CD4-positive, alpha-beta T cell treated with Interleukin-2 at 100 ng/mL for 4 hours (primary cell): Measurements from ENCODE around the gene PRXL2A.
"Not testable (repeated sequence)": the region's sequence is repeated elsewhere in the genome, so short reads cannot be mapped to it uniquely, and the experiment has no call there.

Source experiments
- DNase-seq: peaks from one replicate; pipeline ENCODE4 v3.0.0-alpha.2; 2020; ENCODE audit warnings: low spot score

PRXL2A gene

GRCh38 chr10:80411681-80412220 is 3.4 kb downstream of the PRXL2A start:
- DNase-seq, result no peak

- DNase-seq, result no peak
These were observed 4.1 kb downstream of the PRXL2A start for GRCh38 chr10:80412486-80412885.

- DNase-seq, result no peak
These were observed 5.1 kb downstream of the PRXL2A start for GRCh38 chr10:80413271-80413996.

- no peak for DNase-seq
These were observed 6.0 kb downstream of the PRXL2A start for GRCh38 chr10:80414142-80414895.

GRCh38 chr10:80415734-80416478 is 7.6 kb downstream of the PRXL2A start:
- no peak for DNase-seq

GRCh38 chr10:80416479-80417098 is 8.2 kb downstream of the PRXL2A start:
- no peak for DNase-seq

- not testable (repeated sequence) for DNase-seq
These were observed 8.9 kb downstream of the PRXL2A start for GRCh38 chr10:80417256-80417655.

GRCh38 chr10:80421050-80421706 is 12.8 kb downstream of the PRXL2A start:
- no peak for DNase-seq

- DNase-seq, result no peak
These were observed 13.6 kb downstream of the PRXL2A start for GRCh38 chr10:80421707-80422536.

- no peak for DNase-seq
These were observed 17.6 kb downstream of the PRXL2A start for GRCh38 chr10:80425901-80426300.

- DNase-seq, result no peak
These were observed 19.2 kb downstream of the PRXL2A start for GRCh38 chr10:80427541-80427940.

GRCh38 chr10:80429521-80429973 is 21.2 kb downstream of the PRXL2A start:
- no peak for DNase-seq

- DNase-seq, result no peak
These were observed 24.8 kb downstream of the PRXL2A start for GRCh38 chr10:80433134-80433533.

GRCh38 chr10:80436446-80437098 is 28.2 kb downstream of the PRXL2A start:
- no peak for DNase-seq

- DNase-seq, result no peak
These were observed 28.9 kb downstream of the PRXL2A start for GRCh38 chr10:80437227-80437626.

GRCh38 chr10:80441831-80442230 is 33.5 kb downstream of the PRXL2A start:
- DNase-seq, result no peak

GRCh38 chr10:80442879-80443278 is 34.5 kb downstream of the PRXL2A start:
- no peak for DNase-seq

- no peak for DNase-seq
These were observed 35.2 kb downstream of the PRXL2A start for GRCh38 chr10:80443531-80443974.

- DNase-seq, result no peak
These were observed 35.8 kb downstream of the PRXL2A start for GRCh38 chr10:80444124-80444523.
